ENCODE measurements around the gene MMS19. TPM values are rescaled to one million over a fixed set of nuclear protein-coding genes. Genes with fewer than 3 reads are reported as not detected.
"Not testable (repeated sequence)": the region's sequence is repeated elsewhere in the genome, so short reads cannot be mapped to it uniquely, and the experiment has no call there.

Gene MMS19
- total RNA-seq, 1 donor from 2014 or later, result 95.5 TPM

DNA sequence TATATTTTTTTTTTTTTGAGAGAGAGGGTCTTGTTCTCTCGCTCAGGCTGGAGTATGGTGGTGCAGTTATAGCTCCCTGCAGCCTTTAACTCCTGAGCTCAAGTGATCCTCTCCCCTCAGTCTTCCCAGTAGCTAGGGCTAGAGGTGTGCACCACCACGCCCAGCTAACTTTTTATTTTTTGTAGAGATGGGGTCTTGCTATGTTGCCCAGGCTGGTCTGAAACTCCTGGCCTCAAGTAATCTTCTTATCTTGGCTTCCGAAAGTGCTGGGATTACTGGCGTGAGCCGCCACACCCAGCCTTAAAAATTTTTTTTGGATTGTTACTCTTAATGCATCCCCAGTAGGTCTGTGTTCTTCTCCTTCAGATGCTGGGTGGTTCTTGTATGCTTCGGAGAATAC, 4.7 kb upstream of the MMS19 start:
- no peak for DNase-seq

- DNase-seq, result peak; percentile 71
These were observed 2.0 kb upstream of the MMS19 start for GRCh38 chr10:97500297-97500575.

- peak; percentile 44 for DNase-seq
These were observed 1.5 kb upstream of the MMS19 start for GRCh38 chr10:97499561-97500296.

DNA sequence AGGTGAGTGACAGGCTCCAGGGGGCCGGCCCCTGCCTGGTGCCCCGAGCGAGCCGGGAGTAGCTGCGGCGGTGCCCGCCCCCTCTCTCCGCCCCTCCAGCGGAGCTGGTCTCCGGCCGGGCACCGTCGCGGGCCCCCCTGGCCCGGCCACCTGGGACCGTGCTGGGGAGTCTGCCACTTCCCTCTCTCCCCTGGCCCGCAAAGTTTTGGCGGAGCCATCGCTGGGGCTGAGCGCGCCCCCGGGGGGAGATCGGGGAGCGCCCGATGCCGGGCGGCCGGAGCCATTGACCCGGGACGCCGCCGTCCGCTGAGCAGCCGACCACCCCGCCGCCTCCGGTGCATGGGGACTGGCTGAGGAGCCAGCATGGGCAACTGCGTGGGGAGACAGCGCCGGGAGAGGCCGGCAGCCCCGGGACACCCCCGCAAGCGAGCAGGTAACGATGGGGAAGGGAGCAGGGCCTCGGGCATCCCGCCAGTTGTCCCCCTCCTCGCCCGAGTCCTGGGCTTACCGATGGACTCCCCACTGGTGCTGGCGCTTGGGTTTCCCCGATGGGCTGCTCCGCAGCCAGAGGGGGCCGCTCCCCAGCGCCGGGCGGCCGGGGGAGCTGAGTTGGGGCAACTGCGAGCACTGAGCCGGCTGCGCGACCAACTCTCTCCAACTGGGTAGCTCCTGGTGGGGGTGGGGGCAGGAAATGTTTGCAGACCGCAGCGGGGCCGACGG, 779 bp upstream of the MMS19 start, which contains the start of gene UBTD1:
Gene UBTD1 (plus strand): TSS at position 84 of the 720 bp plus-strand sequence. CDS start 280 bp downstream, at position 364.
- peak; percentile 66 for DNase-seq

DNA sequence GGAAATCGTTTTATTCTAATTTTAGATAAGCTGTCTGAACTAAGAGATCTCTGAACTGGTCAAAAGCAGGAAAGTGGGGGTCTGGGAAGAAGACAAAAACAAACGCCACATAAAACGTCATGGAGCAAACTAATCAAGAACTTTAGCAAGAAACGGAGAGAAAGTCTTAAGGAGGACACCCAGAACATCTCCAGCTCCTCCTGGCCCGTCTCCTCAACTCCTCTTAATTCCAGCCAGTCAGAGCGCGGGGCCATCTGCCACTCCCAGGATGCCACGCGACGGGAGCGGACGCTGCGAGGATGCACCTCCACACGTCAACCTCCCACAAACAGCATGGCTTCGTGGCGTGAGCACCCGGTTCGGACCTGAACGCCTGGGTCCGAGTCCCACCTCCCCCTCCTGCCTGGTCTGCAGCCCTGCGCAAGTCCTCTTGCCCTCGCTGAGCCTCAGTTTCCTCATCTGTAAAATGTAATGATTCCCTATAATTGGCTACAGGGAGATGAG, 598 bp downstream of the MMS19 start:
- DNase-seq, result peak; percentile 82

DNA sequence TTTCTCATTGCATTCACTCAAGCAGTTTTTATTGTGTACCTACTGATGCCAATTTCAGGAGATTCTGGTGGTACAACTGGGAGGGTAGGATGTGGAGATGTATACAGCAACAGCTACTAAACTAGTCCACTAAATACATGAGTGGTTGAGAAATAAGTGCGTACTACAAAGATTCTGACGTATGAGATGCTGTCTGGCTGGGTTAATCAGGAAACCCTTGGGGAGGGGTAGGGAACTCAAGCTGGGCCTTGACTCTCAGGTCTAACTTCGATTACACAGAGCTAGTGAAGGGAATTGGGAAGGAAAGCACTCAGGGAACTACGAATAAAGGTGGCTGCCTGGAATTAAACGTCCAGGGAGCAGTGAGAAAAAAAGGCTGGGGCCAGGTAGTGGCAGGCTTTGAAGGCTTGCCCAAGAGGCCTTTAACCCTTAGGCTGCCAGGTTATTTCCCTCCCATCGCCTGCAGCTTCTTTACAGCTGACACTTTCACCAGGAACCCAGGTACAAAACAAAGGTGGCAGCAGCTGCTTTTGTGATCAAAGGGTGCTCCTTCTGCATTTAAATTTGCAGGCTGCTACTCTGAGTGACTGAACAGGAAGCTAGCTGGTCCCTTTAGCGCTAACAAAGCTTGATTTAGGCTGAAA, 3.2 kb downstream of the MMS19 start:
- DNase-seq, result no peak

GRCh38 chr10:97494151-97494550, 4.1 kb downstream of the MMS19 start:
- no peak for DNase-seq

DNA sequence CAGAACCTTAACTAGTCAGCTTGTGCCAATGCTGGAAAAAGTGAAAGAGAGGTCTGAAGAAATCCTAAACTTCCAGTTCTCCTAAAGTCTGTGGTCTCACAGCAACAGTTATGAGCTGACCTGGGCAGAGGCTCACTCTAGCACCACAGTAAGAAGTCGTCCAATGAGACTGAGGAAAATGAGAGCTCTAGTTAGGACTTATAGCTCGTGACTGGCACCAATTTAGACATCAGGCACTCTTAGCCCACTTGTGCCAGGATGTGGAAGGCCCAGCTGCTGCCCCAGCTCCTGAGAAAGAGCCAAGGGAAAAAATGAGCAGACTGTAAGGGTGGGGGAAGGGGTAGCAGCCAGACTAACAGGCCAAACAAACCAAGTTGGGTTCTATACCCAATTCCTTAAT, 7.6 kb downstream of the MMS19 start:
- DNase-seq, result peak; percentile 24

DNA sequence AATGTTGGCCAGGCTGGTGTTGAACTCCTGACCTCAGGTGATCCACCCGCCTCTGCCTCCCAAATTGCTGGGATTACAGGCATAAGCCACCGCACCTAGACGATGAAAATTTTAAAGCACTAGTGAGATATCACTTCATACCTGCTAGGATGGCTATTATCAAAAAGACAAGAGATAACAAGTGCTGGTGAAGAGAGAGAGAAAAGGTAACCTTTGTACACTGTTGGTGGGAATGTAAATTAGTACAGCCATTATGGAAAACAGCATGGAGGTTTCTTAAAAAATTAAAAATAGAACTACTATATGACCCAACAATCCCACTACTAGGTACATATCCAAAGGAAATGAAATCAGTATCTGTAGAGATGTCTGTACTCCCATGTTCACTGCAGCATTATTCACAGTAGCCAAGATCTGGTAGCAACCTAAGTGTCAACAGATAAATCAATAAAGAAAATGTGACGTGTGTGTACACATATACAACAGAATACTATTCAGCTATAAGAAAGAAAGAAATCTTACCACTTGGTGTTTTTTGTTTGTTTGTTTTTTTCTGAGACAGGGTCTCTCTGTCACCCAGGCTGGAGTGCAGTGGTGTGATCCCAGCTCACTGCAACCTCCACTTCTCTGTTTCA, 12.5 kb downstream of the MMS19 start:
- DNase-seq, result no peak

DNA sequence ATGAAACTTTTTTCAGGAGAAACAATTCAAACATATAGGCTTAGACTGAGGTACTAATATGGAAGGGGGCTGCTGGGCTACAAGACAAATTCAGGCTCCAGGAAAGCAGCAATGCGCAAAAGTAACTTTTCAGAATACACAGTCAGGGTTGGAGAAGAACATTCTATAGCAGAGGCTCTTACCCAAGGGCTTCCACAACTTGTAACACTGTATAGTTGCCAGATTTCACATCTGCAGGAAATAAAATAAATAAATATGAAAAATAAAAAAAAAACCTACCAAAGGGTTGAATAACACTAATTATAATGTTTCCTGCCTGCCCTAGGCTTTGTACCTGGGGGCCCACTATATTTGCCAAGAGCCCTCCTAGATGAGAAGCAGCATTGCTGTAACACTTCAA, 14.3 kb downstream of the MMS19 start:
- peak; percentile 35 for DNase-seq

- peak; percentile 58 for DNase-seq
These were observed 14.7 kb downstream of the MMS19 start for GRCh38 chr10:97483506-97483905.

- no peak for DNase-seq
These were observed 15.8 kb downstream of the MMS19 start for GRCh38 chr10:97482381-97482780.

DNA sequence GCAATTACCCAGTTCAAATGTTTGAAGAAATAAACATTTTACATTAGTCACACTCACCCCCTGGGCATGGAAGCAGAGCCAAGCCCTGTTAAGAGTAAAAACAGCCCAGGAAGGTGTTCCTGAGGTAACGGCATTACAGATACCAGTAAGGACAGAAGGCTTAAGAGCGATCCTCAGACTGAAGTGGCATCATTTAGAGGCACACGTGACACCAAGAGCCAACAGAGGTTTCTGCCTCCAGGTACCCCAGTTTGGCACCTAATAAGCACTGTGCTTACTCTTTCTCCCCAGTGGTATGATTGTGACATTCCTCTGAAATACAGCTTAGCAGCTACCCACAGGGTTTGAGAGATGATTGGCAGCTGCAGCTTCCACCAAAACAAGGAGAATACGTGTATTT, 17.2 kb downstream of the MMS19 start:
- DNase-seq, result no peak

GRCh38 chr10:97479939-97480338, 18.3 kb downstream of the MMS19 start:
- no peak for DNase-seq

GRCh38 chr10:97479410-97479809, 18.8 kb downstream of the MMS19 start:
- not testable (repeated sequence) for DNase-seq

GRCh38 chr10:97475936-97476594, 22.2 kb downstream of the MMS19 start:
- DNase-seq, result no peak

DNA sequence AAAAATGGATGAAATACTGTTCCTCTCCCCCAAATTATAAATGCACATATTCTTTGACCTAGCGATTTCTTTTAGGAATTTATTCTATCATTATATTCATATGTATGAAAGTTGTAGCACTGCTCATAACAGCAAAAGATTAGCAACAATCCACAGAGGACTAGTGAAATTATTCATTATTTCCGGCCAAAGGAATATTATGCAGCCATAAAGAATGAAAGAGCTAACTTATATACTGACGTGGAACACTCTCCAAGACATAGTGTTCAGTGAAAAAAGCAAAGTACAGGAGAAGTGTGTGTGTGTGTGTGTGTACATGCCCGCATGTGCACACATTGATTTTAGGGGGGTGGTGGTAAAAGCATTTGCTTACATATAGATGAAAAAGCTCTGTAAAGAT, 23.3 kb downstream of the MMS19 start:
- no peak for DNase-seq

- not testable (repeated sequence) for DNase-seq
These were observed 29.4 kb downstream of the MMS19 start for GRCh38 chr10:97468781-97469180.

GRCh38 chr10:97468162-97468561, 30.1 kb downstream of the MMS19 start:
- peak; percentile 34 for DNase-seq

DNA sequence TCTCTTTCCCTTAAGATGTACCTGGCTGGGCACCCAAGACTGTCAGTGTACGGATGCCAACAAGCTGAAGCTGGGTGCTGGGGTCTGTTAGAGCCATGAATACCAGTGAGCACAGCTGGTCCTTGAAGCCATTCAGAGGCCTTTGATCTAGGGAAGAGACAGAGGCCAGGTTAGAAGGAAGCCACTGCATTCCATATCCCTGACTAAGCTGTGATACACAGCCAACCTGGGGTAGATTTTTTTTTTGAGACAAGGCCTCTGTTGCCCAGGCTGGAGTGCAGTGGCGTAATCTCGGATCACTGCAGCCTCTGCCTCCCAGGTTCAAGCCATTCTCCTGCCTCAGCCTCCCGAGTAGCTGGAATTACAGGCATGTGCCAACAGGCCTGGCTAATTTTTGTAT, 31.5 kb downstream of the MMS19 start:
- DNase-seq, result no peak

DNA sequence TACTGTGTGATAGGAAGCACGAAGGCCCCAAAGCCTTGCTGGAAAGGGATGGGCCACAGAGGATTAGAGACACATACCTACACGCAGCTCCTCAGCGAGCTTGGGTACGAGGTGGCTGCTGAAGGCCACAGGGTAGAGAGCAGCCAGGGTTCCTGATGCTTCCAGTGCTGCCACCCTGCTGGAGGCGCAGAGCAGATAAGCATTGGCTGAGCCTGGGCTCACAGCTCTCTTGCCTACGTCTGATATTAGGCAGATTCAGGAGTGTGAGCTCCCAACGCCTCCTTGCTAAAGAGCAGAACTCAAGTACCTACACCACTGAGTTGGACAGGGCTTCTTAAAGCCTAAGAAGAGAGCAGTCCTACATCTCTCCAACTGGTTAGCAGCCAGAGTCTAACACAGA, 32.2 kb downstream of the MMS19 start:
- DNase-seq, result no peak

- DNase-seq, result no peak
These were observed 34.0 kb downstream of the MMS19 start for GRCh38 chr10:97464226-97464625.

Data from dermis blood vessel endothelial cell (primary cell).